GM19099 (cell line): Measurements from ENCODE around the gene EDEM3.

Experiments used
- POLR2A ChIP-seq: IDR thresholded peaks from 3 replicates; pipeline ENCODE4 v1.6.1; 2011; ENCODE audit warnings: low read depth; ENCODE audit not compliant: insufficient read length; ENCODE audit errors: extremely low read depth

Gene EDEM3, protein sequence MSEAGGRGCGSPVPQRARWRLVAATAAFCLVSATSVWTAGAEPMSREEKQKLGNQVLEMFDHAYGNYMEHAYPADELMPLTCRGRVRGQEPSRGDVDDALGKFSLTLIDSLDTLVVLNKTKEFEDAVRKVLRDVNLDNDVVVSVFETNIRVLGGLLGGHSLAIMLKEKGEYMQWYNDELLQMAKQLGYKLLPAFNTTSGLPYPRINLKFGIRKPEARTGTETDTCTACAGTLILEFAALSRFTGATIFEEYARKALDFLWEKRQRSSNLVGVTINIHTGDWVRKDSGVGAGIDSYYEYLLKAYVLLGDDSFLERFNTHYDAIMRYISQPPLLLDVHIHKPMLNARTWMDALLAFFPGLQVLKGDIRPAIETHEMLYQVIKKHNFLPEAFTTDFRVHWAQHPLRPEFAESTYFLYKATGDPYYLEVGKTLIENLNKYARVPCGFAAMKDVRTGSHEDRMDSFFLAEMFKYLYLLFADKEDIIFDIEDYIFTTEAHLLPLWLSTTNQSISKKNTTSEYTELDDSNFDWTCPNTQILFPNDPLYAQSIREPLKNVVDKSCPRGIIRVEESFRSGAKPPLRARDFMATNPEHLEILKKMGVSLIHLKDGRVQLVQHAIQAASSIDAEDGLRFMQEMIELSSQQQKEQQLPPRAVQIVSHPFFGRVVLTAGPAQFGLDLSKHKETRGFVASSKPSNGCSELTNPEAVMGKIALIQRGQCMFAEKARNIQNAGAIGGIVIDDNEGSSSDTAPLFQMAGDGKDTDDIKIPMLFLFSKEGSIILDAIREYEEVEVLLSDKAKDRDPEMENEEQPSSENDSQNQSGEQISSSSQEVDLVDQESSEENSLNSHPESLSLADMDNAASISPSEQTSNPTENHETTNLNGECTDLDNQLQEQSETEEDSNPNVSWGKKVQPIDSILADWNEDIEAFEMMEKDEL

DNA sequence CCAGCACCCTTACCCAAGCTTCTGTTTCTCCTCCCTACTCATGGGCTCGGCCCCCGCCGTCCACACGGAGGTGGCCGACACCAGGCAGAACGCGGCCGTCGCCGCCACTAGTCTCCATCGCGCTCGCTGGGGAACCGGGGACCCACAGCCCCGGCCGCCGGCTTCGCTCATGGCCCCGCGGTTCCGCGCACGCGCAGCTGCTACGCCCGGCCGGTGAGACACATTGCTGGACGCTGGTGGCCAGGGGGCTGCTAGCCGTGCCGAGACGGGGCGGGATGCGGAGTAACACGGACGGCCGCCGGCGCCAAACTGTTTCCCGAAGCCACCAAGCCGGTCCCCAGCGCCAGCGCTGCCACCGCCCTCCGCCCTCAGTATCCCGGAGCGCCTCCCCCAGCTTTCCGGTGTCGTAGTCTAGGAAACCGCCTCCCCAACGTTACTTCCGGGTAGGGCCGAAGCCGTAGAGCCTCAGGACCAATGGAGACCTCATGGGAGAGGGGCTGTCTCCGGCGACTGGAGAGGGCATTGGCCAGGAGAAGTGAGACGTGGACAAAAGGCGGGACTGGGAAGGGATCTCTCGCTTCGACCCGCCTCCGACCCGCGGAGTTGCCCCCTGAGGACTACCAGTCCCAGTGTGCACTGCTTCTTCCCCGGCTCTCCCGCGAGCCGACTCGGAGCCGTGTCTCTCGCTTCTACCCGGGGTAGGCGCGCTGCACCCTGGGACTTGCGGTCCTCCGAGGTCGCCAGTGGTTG, at the start of gene EDEM3:
EDEM3 (minus strand) TSS at position 383 of the 750 bp plus-strand sequence; CDS start at position 171, 212 bp downstream.
- peak; percentile 85 for TF ChIP-seq POLR2A

DNA sequence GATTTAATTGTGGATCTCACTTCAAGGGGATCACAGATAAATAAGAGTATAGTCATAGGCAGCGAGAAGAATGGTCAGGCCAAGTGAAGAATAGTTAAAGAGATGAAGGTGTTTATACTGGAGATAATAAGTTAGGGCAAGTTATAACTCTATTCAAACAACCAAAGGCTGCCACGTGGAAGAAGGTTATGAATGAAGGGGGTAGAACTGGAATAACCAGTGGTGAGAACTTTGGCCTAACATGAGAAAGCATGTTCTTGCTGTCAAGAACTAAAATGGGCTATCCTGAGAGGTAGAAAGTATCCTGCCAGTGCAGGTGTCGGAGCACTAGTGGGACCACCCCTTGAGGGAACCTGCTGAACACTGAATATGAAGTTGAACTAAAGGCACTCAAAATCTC, 49.6 kb upstream of the EDEM3 start:
- TF ChIP-seq POLR2A: no peak

DNA sequence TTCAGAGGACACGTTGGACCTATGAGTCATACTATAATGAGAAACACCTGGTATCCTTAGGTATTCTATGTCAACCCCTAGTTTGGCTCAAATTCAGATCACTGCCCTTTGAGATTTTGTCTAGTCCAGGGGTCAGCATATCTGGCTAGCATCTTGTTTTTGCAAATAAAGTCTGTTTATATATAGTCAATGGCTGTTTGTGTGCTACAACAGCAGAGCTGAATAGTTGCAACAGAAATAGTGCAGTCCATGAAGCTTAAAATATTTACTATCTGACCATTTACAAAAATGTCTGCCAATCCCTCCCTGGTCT, 48.5 kb upstream of the EDEM3 start:
- TF ChIP-seq POLR2A: no peak

DNA sequence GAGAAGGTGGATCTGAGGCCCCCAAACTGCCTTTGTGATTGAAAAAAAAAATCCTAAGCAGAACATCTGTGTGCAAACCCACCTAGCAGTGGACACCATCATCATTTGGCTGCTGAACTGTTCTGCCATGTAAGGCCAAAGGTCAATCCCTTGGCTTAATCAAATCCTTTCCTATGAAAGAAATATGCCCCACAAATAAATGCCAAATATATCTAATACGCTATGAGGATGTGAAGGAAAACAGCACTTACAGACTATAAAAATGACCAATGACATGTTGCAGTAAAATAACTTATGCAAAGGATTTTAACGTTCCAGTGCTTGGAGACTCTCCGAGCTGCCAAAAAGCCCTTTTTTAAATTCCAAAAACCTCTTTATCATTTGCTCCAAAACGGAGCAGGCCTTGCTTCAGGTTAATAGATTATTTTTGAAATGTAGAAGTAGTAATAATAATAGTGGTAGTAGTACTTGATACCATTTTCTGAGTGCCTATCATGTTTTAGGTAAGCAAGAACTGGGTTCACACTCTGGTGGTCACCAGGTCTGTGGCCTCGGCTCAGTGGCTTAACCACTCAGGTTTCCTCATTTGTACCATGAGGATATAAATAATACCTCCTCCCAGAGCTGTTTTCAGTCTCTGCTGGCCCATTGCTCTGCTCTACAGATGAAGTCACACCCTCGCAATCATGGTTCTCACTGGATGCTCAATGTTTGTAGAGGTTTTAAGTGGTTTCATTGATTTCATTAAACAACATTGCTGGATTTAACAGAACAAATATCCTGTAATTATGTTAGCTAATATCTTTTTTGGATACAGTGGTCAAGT, 47.9 kb upstream of the EDEM3 start:
- TF ChIP-seq POLR2A: no peak

DNA sequence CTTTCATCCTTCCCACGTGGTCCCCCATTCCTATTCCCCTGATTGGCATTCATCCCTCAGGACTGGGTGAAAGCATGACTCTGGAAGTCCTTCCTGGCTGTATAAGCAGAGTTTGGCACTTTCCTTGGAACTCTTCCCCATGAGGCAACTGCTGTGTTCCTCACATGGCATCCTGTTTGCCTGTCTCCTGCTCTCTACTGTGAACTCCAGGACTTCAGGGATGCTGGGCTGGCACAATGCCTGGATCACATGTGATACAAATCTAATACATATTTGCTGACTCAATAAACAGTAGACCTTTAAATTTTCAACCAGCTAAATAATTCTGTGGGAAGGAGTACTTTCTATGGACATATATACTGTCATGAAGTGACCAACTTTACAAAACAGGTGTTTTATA, 46.8 kb upstream of the EDEM3 start:
- TF ChIP-seq POLR2A: no peak

DNA sequence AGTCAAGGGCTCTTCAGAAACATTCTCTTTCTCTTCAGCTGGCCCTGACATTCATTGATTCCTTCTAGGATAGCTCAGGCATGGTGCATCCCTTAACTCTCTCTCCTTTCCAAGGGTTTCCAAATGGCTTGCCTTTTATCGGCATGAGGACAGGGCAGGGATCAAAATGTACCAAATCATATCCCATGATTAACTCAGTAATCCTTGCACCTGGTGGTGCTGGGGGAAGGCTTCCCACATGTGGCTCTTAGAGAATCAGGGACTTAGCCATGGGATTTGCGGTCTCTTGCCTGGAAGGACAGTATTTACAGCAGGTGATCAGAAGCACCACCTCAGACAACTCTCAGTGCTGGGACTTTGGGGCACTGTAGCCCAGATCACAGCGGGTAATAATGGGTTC, 46.2 kb upstream of the EDEM3 start:
- TF ChIP-seq POLR2A: no peak

DNA sequence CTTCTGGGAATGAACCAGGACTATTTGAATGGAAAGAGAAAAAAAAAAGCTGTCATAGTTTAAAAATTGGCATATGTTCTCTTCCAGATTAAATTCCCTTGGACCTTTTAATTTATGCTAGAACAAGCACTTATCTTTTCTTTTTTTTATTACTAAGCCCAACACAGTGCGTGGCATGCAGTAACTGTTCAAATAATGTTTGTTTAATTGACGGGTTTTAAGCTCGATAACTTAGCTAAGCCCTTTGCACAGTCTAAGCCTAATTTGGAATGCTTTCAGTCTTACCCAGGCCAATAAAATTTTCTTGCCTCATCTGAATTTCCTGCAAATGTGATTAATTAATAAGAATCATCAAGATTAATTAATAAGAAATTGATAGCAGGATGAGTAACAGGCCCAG, 39.3 kb upstream of the EDEM3 start:
- no peak for TF ChIP-seq POLR2A

DNA sequence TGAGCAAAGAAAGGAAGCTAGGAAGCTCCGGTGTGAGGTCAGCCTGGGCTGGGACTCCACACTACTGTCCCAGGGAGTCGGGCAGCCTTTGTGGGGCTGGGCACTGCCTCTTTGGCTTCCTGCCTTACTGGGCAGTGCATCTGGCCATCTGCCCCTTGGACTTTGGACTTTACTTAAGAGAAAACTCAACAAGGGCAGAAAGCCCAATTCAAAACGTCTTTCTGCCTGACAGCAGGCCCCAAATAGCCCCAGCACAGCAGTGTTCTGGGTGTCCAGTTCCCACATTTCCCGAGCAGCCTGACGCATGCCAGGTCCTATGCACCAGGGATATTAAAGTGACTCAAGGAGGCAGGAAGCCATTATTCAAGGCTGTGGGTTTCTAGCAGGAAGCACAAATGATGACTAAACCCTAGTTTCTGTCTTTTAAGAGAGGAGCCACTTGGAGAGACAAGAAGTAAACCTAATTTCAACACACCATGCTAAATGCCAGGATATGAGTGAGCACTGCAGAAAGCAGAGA, 37.9 kb upstream of the EDEM3 start:
- TF ChIP-seq POLR2A: no peak

DNA sequence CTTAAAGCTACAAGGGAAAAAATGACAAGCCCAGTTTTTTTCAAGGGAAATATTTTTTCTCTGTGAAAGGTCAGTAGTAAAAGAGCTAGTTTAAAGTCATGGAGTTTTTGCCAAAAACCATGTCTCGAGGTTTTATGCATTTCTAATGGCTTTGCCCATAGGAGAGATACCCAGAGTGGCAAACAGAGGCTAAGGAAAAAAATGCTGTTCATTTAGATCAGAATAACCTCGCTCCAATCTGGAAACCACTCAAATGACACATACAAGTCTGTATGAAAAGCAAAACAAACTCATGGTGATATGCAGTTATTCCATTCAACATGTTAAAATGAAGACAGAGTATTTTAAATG, 36.9 kb upstream of the EDEM3 start:
- no peak for TF ChIP-seq POLR2A

DNA sequence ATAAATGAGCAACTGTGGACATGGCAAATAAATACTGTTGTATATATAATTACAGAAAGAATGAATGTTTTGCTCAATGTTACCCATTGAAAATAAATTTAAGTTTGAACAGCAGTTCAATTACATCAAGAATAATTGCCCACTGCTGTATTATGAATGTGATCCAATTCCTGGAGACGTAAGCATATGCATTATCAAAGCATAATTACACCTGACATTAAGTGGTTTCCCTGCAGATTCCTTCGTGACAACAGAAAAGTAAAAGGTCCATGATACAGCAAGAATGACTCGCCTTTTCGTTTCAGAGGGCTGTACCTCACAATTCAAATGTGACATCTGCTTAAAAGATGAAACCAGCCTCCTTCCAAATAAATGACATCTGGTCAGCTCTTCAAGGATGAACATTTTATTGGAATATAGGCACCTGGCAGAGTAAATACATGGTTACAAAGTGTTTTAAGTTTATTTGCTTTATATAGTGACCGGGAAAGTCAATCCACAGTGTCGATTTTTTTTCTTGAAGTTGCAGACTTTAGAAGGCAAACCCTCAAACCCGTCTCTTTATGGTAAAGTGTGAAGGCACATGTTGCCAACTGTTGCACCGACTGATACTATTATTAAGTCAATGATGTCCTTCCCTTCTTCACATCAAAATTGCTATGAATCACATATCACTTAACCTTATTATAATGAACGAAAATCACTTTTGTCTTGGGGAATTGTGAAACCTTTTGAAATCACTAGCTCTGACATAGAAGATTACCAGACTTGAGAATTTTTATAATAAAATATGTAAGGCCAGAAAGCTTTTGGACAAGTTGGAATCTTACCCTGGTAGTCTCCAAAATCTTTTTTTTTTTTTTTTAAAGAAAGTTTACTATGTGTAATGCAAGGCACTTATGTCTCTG, 36.2 kb upstream of the EDEM3 start:
- no peak for TF ChIP-seq POLR2A

DNA sequence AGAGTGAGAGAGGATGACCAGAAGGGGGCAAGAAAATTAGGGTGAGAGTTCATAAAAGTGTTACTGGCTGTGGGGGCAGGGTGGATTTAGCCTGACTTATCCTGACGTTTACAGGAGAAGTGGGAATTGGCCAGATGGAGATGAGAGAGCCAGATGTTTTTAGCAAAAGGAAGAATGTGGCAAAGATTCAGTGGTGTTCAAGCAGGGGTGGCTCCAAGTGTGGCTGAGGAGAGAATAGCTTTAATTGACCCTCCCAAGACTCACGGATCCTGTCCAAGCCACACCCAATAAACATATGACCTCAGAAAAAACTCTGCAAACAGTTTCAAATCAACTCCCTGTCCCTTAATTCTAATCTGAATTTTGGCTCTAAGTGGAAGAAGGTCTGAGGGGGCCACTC, 35.2 kb upstream of the EDEM3 start:
- no peak for TF ChIP-seq POLR2A

DNA sequence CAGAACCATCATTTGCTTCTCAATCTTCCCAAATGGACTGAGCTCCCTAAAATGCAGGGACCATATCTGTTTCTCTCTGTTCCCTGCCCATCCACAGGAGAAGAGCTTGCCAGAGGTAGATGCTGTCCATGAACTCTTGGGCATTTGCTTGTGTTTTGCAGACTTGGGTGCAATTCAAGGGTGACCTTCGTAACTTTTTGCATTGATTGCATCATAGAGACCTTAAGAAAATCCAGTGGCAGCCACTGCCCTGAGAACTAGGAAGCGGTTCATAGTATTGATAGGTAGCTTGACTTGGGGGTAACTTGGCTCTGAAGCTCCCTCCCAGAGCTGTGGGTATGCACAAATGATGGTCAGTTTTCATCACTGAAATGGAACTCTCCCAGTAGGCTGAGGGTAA, 34.3 kb upstream of the EDEM3 start:
- TF ChIP-seq POLR2A: no peak

DNA sequence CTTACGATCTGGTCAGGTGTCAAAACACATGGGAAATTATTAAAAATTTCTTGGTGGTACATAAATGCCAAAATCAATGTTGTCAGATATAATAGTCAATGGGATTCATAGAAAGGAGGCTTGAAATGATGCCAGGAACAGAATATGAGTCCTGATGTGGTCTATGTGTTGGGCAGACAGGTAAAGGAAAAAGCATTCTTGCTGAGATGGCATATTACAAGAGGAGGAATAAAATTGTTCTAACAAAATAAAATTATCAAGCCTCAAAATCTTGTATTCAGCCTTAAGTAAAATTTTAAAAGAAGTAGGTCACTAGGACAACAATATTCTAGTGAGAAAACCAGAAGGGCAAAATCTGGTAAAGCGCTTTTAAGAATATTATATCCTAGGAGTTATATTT, 30.9 kb upstream of the EDEM3 start:
- no peak for TF ChIP-seq POLR2A

DNA sequence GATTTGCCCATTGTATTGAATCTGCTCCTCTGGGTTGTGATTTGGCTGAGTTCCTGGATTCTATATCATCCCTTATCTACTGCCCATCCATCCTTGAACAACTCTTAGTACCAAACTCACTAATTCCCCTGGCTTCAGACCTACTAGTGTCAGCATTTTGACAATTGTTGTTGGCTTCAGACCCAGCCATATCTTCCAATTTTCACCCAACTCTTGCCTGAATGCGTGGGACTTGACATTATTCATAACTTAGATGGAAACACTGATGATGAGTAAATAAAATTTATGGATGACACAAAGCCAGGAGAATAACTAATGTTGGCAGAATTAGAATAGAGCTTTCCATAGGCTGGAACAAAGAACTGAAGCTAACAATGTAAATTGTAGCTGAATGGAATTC, 27.3 kb upstream of the EDEM3 start:
- no peak for TF ChIP-seq POLR2A

DNA sequence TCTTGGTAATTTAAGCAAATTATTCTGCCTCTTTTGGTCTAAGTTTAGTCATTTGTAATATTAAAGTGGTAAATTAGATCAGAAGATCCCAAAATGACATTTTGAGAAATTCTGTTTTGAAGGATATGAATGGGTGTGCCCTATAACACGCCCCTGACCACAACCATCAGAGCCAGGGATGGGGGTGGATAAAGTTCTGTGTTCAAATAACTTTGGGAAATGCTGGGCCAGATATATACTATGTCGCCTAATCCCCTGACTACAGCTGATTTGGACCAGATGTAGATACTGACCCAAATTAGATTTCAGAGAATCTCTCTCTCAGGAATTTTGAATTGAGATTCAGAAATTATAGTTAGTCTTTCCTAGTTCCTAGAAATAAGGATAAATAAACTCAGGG, 21.2 kb upstream of the EDEM3 start:
- no peak for TF ChIP-seq POLR2A
